Measurements from ENCODE around the gene PRTG. TPM values are rescaled to one million over a fixed set of nuclear protein-coding genes. Genes with fewer than 3 reads are reported as not detected.

PRTG gene
- total RNA-seq, 1 experiment from 2014 or later = 3.6 TPM

- Mint-ChIP-seq H3K9me3 (no peaks in the 10 kb centered on the region), H3K4me1 (peaks cover 34% of the 10 kb centered on the region), H3K27me3 (ENCODE audit: low read depth) (no peaks in the 10 kb centered on the region; the same call in 1 of the 2 replicates), H3K4me3 (no peak overlapping the region), H3K27ac (no peak overlapping the region), H3K36me3 (no peaks in the 10 kb centered on the region)
- POLR2A ChIA-PET = interaction anchor here (0.7 kb wide), 1 partner anchor 439 kb away, joined by 3 read pairs; no protein-coding TSS in a partner anchor
- DNase-seq (ENCODE audit: low spot score) (no peak), ATAC-seq (no peak)
- CTCF ChIA-PET = interaction anchor here (0.7 kb wide), 1 partner anchor 94 kb away, joined by 3 read pairs; no protein-coding TSS in a partner anchor
- TF ChIP-seq KAT7 (CRISPR knock-in tag; IDR thresholded peaks at IDR 0.05; ENCODE audit: borderline replicate concordance) (no peak), HMGXB4 (CRISPR knock-in tag; IDR thresholded peaks at IDR 0.05) (no peak), GRHL2 (CRISPR knock-in tag; IDR thresholded peaks at IDR 0.05; ENCODE audit: insufficient replicate concordance, severe bottlenecking) (no peak)
Observed at GRCh38 chr15:55665605-55666227, 77.2 kb downstream of the PRTG start.

GRCh38 chr15:55661428-55661827 is 81.5 kb downstream of the PRTG start:
- POLR2A ChIA-PET = no interaction called here
- H3K4me1 Mint-ChIP-seq = peaks cover 48% of the 10 kb centered on the region
- ATAC-seq (peak; percentile 92), DNase-seq (ENCODE audit: low spot score) (no peak)
- H3K9me3 Mint-ChIP-seq = no peaks in the 10 kb centered on the region
- TF ChIP-seq E2F1 (CRISPR knock-in tag; IDR thresholded peaks at IDR 0.05) (no peak), ESRRA (CRISPR knock-in tag; IDR thresholded peaks at IDR 0.05; ENCODE audit: borderline replicate concordance) (no peak), SOX15 (CRISPR knock-in tag; IDR thresholded peaks at IDR 0.05) (no peak), PREB (CRISPR knock-in tag; IDR thresholded peaks at IDR 0.05; ENCODE audit: borderline replicate concordance) (no peak), MLX (CRISPR knock-in tag; IDR thresholded peaks at IDR 0.05) (no peak), HMGXB4 (CRISPR knock-in tag; IDR thresholded peaks at IDR 0.05) (no peak)
- no peaks in the 10 kb centered on the region for H3K36me3 Mint-ChIP-seq
- H3K27me3 Mint-ChIP-seq (ENCODE audit: low read depth) = no peaks in the 10 kb centered on the region; the same call in 1 of the 2 replicates
- H3K27ac Mint-ChIP-seq = peak overlapping the region; percentile 48
- CTCF ChIA-PET = no interaction called here
- H3K4me3 Mint-ChIP-seq = 0 out of 2 replicates have a peak overlapping the region, but pooled peaks have one; percentile 36

GRCh38 chr15:55660153-55660552 is 82.8 kb downstream of the PRTG start:
- Mint-ChIP-seq H3K27ac (peak overlapping the region; percentile 57; the same call in 1 of the 2 replicates), H3K4me3 (peak overlapping the region; percentile 36; the same call in 1 of the 2 replicates), H3K4me1 (peaks cover 48% of the 10 kb centered on the region), H3K27me3 (ENCODE audit: low read depth) (no peaks in the 10 kb centered on the region; the same call in 1 of the 2 replicates), H3K36me3 (no peaks in the 10 kb centered on the region), H3K9me3 (no peaks in the 10 kb centered on the region)
- ATAC-seq = no peak
- no peak for TF ChIP-seq CDX4 (CRISPR knock-in tag; IDR thresholded peaks at IDR 0.05; ENCODE audit: borderline replicate concordance)
- TF ChIP-seq ZNF232 (CRISPR knock-in tag; IDR thresholded peaks at IDR 0.05) = no peak
- TF ChIP-seq ZNF423 (CRISPR knock-in tag; IDR thresholded peaks at IDR 0.05) = no peak
- no peak for DNase-seq (ENCODE audit: low spot score)
- ChIA-PET POLR2A (interaction anchor here (0.7 kb wide), 1 partner anchor 141 kb away, joined by 3 read pairs; no protein-coding TSS in a partner anchor), CTCF (interaction anchor here (0.5 to 1.4 kb wide), 5 partner anchors 9 to 237 kb away, joined by 3 to 7 read pairs (median 5); no protein-coding TSS in a partner anchor)

Measured in WTC11 (cell line).